ENCODE measurements around the gene ANO4.

The ANO4 gene

DNA sequence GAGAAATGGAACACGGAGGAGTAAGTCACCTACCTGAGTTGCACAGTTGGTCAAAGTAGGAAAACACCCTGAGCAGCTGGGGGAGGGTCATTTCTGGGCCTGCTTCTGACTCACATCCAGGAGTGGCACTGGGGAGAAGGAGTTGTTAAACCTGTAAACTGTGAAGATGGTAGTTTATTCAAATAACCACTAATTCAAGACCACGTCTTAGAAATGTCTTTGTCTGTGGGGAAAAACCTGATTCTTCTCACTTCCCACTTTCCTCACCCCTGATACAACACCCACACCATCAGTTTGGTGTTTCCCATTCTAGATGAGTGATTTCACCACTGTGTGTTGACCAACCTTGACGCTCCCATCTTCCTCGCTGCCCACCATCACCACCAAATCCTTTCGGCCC is 207.1 kb downstream of the ANO4 start:
- Histone ChIP-seq H3K27me3 (ENCODE audit: insufficient read depth, low read depth) (no peaks in the 10 kb centered on the region), H4K20me1 (ENCODE audit: insufficient read depth) (no peaks in the 10 kb centered on the region), H3K4me1 (ENCODE audit: low read depth, poor library complexity, severe bottlenecking) (no peaks in the 10 kb centered on the region), H3K27ac (no peak overlapping the region), H3K4me2 (no peak overlapping the region), H3K36me3 (ENCODE audit: insufficient read depth) (no peaks in the 10 kb centered on the region), H3K4me3 (IDR thresholded peaks at IDR 0.05; ENCODE audit: insufficient read depth, low read depth, low read length) (no peak overlapping the region), H3K9ac (no peak overlapping the region), H3K79me2 (ENCODE audit: insufficient read depth, low read depth) (no peaks in the 10 kb centered on the region), H2AFZ (ENCODE audit: low read depth) (no peak overlapping the region)
- TF ChIP-seq, protein P1, sequence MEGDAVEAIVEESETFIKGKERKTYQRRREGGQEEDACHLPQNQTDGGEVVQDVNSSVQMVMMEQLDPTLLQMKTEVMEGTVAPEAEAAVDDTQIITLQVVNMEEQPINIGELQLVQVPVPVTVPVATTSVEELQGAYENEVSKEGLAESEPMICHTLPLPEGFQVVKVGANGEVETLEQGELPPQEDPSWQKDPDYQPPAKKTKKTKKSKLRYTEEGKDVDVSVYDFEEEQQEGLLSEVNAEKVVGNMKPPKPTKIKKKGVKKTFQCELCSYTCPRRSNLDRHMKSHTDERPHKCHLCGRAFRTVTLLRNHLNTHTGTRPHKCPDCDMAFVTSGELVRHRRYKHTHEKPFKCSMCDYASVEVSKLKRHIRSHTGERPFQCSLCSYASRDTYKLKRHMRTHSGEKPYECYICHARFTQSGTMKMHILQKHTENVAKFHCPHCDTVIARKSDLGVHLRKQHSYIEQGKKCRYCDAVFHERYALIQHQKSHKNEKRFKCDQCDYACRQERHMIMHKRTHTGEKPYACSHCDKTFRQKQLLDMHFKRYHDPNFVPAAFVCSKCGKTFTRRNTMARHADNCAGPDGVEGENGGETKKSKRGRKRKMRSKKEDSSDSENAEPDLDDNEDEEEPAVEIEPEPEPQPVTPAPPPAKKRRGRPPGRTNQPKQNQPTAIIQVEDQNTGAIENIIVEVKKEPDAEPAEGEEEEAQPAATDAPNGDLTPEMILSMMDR (conservative IDR thresholded peaks at IDR 0.05; ENCODE audit: low read depth, low read length): no peak

DNA sequence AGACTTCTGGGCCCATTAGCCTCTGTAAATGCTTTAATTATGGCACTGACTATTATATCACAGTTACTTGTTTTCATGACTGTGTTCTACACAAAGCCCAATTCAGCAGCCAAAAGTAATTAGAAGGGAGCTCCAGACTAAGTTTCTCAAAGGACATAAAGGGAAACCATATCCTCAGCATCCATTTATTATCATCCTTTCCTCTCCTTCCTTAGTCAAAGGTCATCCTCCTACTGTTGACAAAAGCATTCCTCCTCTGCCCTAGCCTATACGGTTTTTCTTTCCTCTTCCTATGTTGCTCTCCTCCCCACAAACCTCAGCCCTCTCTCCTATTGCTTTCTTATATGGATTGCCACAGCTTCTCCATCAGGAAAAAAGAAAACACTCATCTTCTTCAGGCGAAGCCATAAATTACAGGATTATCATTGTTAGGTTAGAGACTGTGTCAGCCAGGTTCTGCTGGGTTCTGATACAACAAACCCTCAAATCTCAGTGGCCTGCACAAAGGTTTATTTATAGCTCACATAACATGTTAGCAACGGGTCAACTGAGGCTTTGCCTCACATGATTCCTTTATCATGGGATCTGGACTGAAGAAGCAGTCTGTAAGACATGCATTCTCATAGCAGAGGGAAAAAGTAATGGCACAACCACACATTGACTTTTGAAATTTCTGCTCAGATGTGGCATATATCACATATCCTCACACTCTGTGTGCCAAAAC is 208.3 kb downstream of the ANO4 start:
- TF ChIP-seq, protein P1 (conservative IDR thresholded peaks at IDR 0.05; ENCODE audit: low read depth, low read length): no peak
- no peaks in the 10 kb centered on the region for H3K27me3 ChIP-seq (ENCODE audit: insufficient read depth, low read depth)
- no peaks in the 10 kb centered on the region for H4K20me1 ChIP-seq (ENCODE audit: insufficient read depth)
- no peaks in the 10 kb centered on the region for H3K79me2 ChIP-seq (ENCODE audit: insufficient read depth, low read depth)
- no peak overlapping the region for H3K9ac ChIP-seq
- H3K36me3 ChIP-seq (ENCODE audit: insufficient read depth): no peaks in the 10 kb centered on the region
- H3K4me1 ChIP-seq (ENCODE audit: low read depth, poor library complexity, severe bottlenecking): no peaks in the 10 kb centered on the region
- H3K27ac ChIP-seq: no peak overlapping the region
- no peak overlapping the region for H3K4me3 ChIP-seq (IDR thresholded peaks at IDR 0.05; ENCODE audit: insufficient read depth, low read depth, low read length)
- no peak overlapping the region for H2AFZ ChIP-seq (ENCODE audit: low read depth)
- H3K4me2 ChIP-seq: no peak overlapping the region

DNA sequence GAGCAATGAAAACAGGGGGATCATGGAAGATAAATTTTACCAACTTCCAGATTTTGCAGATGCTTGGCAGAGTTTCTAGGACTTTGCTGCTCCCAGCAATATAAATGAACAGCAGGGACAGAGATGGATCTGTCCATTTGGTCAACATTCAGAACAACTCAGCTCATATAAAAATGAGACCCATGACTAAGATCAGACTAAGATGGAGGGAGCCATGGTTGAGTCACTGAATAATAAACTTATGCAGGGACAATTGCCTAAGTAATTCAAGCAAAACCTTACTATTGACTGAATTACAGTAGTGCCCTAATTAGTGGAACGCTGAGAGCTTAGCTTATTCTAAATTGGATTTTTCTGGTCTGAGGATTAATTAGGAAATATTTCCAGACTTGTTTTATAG is 210.3 kb downstream of the ANO4 start:
- Histone ChIP-seq H3K27ac (no peak overlapping the region), H3K36me3 (ENCODE audit: insufficient read depth) (no peaks in the 10 kb centered on the region), H3K4me3 (IDR thresholded peaks at IDR 0.05; ENCODE audit: insufficient read depth, low read depth, low read length) (no peak overlapping the region), H4K20me1 (ENCODE audit: insufficient read depth) (no peaks in the 10 kb centered on the region), H2AFZ (ENCODE audit: low read depth) (no peak overlapping the region), H3K4me2 (no peak overlapping the region), H3K79me2 (ENCODE audit: insufficient read depth, low read depth) (no peaks in the 10 kb centered on the region), H3K27me3 (ENCODE audit: insufficient read depth, low read depth) (no peaks in the 10 kb centered on the region), H3K9ac (no peak overlapping the region), H3K4me1 (ENCODE audit: low read depth, poor library complexity, severe bottlenecking) (no peaks in the 10 kb centered on the region)
- TF ChIP-seq, protein P1 (conservative IDR thresholded peaks at IDR 0.05; ENCODE audit: low read depth, low read length): no peak

DNA sequence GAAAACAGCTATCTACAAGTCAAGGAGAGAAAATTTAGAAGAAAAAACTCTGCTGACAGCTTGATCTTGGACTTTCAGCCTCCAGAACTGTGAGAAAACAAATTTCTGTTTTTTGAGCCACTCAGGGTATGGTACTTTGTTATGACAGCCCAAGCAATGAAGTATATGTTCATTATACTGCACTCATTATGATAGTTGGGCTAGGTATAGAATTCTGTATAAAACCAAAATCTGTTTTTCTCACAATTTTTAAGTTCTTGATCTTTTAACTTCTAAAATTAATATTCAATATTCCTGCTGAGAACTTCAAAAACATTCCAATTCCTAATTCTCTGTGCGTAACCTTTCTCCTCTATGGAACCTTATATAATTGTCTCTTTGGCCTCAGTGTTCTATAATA is 214.7 kb downstream of the ANO4 start:
- no peaks in the 10 kb centered on the region for H3K4me1 ChIP-seq (ENCODE audit: low read depth, poor library complexity, severe bottlenecking)
- H3K27me3 ChIP-seq (ENCODE audit: insufficient read depth, low read depth): no peaks in the 10 kb centered on the region
- no peak overlapping the region for H3K9ac ChIP-seq
- no peaks in the 10 kb centered on the region for H3K36me3 ChIP-seq (ENCODE audit: insufficient read depth)
- no peak overlapping the region for H2AFZ ChIP-seq (ENCODE audit: low read depth)
- no peaks in the 10 kb centered on the region for H4K20me1 ChIP-seq (ENCODE audit: insufficient read depth)
- no peaks in the 10 kb centered on the region for H3K79me2 ChIP-seq (ENCODE audit: insufficient read depth, low read depth)
- H3K27ac ChIP-seq: no peak overlapping the region
- TF ChIP-seq, protein P1 (conservative IDR thresholded peaks at IDR 0.05; ENCODE audit: low read depth, low read length): no peak
- H3K4me2 ChIP-seq: no peak overlapping the region
- no peak overlapping the region for H3K4me3 ChIP-seq (IDR thresholded peaks at IDR 0.05; ENCODE audit: insufficient read depth, low read depth, low read length)
